HG03378 (cell line): ENCODE measurements around the gene IGSF9.
A peak's percentile ranks its signal among the peaks of the same experiment; 100 is the strongest.
"Not testable (repeated sequence)": the region's sequence is repeated elsewhere in the genome, so short reads cannot be mapped to it uniquely, and the experiment has no call there.

ENCODE experiments used
- ATAC-seq: cut with Tn5 transposase; IDR thresholded peaks from one replicate; pipeline ENCODE4 v1.9.1; 2021; ENCODE audit warnings: mild to moderate bottlenecking, moderate library complexity; ENCODE audit not compliant: unreplicated experiment

IGSF9 gene

DNA sequence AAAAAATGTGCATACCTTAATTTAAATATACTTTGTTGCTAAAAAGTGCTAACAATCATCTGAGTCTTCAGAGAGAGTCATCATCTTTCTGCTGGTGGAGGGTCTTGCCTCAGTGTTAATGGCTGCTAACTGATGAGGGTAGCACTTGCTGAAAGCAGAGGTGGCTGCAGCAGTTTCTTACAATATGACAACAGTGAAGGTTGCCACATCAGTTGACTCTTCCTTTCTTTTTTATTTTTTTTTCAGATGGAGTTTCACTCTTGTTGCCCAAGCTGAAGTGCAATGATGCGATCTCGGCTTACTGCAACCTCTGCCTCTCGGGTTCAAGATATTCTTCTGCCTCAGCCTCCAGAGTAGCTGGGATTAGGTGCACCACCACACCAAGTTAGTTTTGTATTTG is 42.9 kb downstream of the IGSF9 start:
- ATAC-seq, result no peak

- no peak for ATAC-seq
These were observed 44.6 kb downstream of the IGSF9 start for GRCh38 chr1:159900755-159901360.

GRCh38 chr1:159900086-159900680 is 45.2 kb downstream of the IGSF9 start, which contains the start of gene CFAP45:
Gene CFAP45, minus strand, starts transcription at chr1:159900165. Its CDS starts 67 bp downstream, at chr1:159900098.
- ATAC-seq, result no peak

- ATAC-seq, result not testable (repeated sequence)
These were observed 45.8 kb downstream of the IGSF9 start for GRCh38 chr1:159899634-159900033.

DNA sequence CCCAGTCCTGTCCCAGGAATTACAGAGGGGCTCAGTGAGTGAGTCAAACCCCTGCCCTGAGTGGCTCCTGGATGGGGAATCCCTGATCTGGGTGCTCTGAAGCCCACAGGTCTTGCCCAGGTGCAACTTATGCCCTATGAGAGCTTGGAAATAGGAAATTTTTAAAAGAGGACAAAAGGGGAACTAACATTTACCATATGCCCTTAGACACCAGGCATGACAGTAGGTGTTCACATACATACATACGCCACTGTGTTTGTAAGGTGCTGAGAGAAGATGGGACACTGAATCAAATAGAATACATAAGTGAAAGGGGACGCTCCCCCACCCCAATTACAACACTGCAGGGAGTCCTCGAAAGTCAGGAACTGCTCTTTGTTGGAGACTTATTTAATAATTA is 46.9 kb downstream of the IGSF9 start:
- no peak for ATAC-seq

DNA sequence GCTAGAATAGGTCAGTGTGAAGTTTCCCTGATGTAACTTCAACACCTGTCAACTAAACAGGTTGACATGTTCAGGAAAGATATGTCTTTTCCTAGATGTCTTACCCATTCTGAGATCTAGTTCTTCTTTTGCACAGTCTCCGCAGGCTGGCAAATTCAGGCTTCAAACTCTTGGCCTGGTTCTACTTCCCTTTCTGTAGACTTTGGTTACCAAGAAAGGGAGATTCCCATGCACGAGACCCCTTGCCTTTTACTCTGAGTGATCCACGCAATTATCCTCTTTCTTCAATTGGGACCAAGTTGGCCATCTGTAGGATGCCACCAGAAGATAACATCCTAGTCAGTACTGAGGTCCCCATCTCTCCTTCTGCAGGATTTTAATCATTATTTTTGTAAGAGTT is 47.5 kb downstream of the IGSF9 start:
- ATAC-seq, result no peak

DNA sequence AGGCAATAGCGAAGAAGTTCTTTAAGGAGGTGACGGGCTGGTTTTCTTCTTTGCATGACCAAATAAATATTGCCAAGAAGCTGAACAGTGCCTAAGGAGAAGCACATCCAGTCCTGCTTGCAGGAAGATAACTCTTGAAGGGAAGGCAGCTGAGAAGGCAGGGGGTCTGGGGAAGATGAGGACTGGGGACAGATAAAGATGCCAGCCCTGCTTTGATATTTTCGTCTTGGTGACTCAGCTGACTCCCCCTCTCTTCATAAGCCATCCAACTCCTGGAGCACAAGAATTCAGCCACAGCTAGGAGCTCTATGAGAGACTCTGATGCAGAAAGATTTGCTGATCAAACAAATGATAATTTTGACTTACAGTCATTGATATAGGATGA is 48.9 kb downstream of the IGSF9 start:
- no peak for ATAC-seq

DNA sequence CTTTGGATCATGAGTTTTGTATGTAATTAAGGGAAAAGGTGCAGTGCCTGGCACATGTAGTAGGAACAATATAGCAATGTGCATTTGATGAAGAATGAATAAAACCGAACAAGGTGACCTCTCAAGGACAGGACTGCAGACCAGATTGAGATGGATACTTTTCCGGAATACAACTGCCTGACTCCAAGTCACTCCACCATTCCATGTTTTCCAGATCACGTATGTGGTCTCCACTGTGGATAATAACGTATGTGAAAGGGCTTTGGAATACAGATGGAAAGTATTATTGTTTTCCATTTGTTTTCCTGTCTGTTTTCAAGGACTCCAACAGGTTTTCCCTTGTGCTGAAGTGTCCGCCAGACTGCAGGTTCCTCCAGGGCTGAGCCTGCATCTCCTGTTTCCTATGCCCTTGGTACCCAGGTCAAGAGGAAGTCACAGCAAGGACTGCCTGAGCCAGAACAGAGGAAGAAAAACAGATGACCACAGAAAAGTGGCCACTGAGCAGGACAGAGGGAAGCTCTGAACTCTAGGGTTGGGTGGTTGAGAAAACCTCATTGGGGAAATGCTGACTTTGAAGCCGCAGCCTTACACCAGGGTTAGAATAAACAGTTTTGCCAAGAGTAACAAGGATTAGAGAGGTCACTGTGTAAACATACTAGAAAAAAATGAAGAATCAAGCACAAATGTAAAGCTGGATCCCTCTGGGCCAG is 49.4 kb downstream of the IGSF9 start:
- no peak for ATAC-seq

- ATAC-seq, result no peak
These were observed 50.1 kb downstream of the IGSF9 start for GRCh38 chr1:159895286-159895685.

DNA sequence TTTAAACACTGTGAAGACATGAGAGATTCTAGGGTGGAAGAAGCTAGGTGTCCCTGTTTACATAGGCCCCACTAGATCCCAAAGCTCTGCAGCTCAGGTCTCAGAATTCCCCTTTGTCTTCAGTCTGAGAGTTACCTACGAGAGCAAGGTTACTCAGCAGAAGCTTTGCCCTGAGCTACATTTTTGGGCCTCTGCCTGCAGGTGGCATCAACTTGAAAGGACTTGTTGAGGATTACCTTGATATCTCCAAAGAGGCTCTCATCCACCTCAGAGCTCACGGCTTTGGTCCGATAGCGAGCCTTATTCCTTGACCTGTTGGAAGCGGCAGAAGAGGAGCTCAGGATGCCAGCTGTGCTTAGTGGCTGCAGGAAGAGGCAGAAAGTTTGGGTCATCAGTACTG is 52.5 kb downstream of the IGSF9 start:
- ATAC-seq, result no peak

GRCh38 chr1:159891275-159892157 is 53.9 kb downstream of the IGSF9 start:
- peak; percentile 61 for ATAC-seq

DNA sequence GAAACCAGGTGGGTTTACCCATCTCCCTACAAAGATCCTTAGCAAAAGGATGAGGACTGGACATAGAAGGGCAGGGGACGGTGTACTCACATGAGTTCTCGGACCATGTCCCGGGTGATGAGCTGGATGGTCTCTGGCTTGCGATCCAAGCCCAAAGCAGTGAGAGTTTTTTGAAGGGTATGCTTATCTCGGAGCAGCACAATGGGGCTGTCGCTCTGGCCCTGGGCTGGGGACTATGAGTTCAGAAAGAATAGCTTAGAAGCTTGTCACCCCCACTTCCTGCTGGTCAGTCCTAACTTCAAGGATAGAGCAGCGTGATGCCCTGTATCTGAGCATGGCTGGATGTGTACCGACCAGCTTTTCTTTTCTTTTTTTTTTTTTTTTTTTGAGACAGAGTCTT is 55.0 kb downstream of the IGSF9 start:
- ATAC-seq, result no peak

DNA sequence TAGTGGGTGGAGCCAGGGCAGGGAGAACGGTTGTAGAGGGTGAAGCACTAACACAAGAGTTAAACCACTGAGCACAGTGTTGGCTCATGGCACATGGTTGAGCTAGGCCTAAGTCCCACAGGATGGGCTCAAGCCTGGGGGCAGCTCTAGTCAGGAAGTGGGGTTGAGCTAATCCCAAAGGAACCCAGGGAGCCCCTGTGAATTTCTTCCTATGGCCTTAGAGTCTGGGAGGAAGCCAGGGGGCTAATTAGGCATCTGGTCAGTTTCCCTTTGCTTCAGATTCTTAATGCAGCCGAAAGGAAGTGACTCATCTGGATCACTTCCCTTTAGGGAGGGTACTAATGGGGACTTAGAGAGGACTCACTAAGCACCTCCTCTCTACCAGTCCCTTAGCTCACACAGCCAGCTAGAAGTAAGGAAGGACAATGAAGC is 55.6 kb downstream of the IGSF9 start:
- ATAC-seq, result peak; percentile 93

GRCh38 chr1:159889202-159889601 is 56.2 kb downstream of the IGSF9 start:
- no peak for ATAC-seq

DNA sequence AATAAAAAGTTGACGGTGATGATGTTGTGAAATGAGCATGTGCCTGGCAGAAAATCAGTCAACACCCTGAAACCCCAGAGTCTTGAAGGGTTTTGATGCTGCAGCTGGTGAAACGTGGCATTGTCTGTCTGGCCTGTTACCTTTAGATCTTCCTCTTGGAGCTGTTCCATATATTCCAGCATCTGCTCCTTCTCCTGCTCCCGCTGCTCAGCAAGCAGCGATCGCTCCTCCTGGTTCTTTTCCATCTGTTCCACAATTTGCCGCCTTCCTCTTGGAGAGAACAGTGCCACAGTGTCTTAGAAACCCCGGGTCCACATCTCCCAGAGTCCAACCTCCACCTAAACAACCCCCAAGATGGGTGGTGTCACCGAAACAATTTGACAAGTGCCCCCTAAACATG is 61.1 kb downstream of the IGSF9 start:
- no peak for ATAC-seq

DNA sequence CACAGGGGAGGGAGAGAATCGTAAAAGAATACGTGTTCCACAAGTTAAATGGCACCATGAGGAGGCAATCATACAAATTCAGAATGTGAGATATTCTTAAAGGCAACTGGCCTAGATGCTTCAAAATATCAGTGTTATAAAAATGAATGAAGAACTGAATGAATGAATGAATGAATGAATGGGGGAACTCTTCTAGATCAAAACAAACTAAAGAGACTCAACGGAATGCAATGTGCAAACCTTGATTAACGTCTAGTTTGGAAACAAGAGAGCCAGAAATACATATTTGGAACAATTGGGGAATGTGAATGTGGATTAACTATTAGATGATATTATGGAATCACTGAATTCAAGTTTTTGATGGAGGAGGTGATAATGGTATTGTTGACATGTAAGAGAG is 62.3 kb downstream of the IGSF9 start:
- ATAC-seq, result no peak

DNA sequence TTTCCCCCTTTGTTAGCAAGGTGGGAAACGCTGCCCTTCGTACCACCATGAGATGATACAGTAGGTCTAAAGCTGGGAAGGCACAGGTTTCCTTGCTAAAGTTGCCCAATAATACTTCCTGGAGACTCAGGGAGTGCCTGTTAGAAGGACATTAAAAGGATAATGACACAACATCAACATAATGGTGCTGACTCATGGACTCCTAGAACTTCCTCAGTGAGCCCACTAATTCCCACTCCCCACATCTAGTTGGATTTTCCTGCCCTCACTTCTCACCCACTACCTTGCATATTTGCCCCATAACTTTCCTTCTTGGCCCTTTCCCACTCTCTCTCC is 62.9 kb downstream of the IGSF9 start:
- ATAC-seq, result no peak

- no peak for ATAC-seq
These were observed 63.5 kb downstream of the IGSF9 start for GRCh38 chr1:159881622-159882526.

- ATAC-seq, result no peak
These were observed 65.0 kb downstream of the IGSF9 start for GRCh38 chr1:159880430-159880829.

- ATAC-seq, result no peak
These were observed 65.4 kb downstream of the IGSF9 start for GRCh38 chr1:159879977-159880376.
